CD4-positive, alpha-beta T cell treated with Interleukin-4 for 1 hour (primary cell): Measurements from ENCODE around the gene OSM.

Experiments
- DNase-seq, 2 donors: peaks; one replicate each; pipeline ENCODE4 v3.0.0-alpha.2; 2020 to 2022

The OSM gene

DNA sequence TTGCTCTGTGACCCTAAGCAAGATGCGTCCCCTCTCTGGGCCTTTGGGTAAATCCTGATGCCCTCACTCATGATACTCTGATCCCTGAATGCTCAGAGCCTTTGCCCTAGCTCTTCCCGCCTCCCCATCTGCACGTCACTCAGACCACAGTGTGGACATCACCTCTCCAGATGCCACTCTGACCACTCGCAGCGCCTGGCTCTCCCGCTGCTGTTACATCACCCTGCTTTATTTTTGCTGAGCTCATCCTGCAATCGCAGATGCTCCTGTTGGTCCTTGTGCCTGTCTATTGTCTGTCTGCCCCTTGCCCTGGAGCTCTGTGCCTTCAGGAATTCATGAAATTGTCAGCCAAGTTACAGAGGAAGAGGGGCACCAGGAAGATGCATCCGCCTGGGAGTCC lies 5.5 kb downstream of the OSM start:
- DNase-seq = peak in 1 of 2 donors; percentile 71

DNA sequence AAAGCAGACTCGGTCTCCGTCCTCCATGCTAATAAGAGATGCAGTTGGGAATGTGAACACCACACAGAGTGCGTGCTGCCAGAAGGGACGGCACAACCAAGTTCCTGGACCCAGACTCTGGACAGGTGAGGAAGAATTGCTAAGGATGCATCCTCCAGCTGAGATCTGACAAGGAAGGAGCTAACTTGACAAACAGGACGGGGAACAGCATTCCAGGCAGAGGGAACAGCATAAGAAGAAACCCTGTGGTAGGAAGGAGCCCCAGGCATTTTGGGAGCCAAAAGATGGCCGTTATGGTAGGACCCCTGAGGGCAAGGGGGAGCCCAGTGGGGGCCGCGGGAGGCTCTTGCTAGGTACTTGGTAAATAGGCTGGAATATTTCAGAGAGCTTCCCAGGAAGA lies 6.0 kb downstream of the OSM start:
- no peak for DNase-seq

GRCh38 chr22:30260276-30260675 lies 6.4 kb downstream of the OSM start:
- DNase-seq = no peak

- DNase-seq = no peak
These were observed 12.3 kb downstream of the OSM start for GRCh38 chr22:30254314-30254713.

- DNase-seq = no peak
These were observed 13.3 kb downstream of the OSM start for GRCh38 chr22:30253205-30253852.

DNA sequence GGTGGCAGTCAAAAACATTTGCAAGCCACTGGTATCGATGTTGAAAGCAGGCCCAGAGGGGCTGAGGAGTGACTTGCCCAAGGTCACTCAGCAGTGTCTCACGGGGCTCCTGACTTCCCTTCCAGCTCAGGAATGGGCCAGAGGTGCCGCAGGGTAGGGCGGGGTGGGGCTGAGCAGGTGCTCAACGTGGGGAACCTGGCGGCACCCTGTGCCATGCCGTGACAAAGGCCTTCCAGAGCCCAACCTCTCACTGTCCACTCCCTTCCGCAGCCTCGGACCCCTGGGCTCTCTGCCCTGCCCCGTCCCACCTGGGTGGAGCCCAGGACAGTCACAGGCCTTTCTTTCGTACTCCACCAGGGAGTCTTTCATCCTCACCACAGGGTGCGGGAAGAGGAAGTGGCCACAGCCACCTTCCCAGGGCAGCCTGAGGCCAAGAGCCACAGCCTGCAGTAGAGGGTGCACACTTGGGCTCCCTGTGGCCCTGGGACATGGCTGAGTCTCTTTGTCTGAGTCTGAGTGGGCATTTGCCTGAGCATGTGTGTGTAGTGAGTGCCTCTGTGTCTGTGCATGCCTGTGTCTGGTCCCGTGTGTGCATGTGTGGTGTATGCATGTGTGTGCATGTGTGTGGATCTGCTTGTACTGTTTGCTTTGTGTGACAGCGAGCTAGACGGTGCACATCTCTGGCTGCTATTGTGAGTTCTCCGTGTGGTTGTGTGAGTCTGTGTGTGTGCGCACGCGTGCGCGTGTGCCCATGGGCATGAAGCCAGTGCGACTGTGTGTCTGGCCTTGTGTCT lies 14.0 kb downstream of the OSM start:
- no peak for DNase-seq

DNA sequence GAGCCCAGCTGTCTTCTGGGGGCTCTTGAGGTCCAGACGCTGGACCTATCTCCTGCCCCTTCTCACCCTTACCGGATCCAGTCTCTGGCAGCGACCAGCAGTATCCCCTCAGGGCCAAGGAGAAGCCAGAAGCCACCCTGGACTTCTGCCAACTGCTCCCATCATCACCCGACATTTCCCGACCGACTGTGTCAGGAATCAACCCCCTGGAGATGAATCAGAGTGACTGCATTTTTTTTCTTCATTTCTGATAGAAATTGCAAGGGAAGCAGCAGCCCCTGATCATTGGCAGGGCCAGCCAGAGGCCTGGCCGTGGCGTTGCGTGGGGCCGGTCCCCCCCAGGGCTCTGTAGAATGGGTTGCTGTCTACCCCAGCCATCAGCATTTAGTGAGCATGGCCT lies 14.9 kb downstream of the OSM start:
- DNase-seq = no peak

- DNase-seq = no peak
These were observed 15.9 kb downstream of the OSM start for GRCh38 chr22:30250661-30251267.

GRCh38 chr22:30250039-30250565 lies 16.5 kb downstream of the OSM start:
- DNase-seq = no peak

- DNase-seq = no peak
These were observed 17.3 kb downstream of the OSM start for GRCh38 chr22:30249049-30250038.

DNA sequence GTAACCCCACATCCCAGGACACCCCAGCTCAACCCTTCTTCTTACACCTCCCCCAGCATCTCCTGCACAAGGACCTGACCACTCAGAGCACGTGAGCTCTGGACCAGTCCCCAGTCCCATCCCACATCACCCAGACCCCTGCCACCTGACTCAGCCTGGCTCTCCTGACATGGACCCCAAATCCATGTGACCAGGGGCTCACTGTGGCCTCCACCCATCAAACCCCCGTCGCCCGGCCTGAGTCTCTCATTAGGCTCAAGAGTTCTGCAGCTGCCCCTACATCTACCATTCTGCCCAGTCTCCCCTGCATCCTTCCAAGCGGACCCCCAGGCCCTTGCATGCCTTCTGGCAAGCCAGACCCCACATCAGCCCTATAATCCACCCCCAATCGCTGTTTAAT lies 18.2 kb downstream of the OSM start:
- no peak for DNase-seq

DNA sequence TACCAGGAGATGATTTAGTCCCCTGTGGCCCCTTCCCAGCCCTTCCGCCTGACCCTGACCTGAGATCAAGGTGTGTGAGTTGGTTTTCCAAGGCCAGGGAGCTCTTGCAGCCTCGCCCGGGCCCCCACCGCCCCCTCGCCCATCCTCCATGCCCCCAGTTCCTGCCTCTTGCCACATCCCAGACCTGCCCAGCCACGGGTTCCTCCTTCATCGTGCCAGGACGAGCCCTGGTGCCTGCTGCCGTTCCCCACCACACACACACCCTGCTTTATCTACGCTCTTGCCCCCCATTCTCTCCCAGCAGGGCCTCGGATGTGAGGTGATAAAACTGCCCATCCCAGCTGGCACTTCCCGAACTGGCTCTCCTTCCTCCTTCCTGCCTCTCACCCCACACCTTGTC lies 18.7 kb downstream of the OSM start:
- no peak for DNase-seq

- no peak for DNase-seq
These were observed 19.1 kb downstream of the OSM start for GRCh38 chr22:30247561-30247960.

DNA sequence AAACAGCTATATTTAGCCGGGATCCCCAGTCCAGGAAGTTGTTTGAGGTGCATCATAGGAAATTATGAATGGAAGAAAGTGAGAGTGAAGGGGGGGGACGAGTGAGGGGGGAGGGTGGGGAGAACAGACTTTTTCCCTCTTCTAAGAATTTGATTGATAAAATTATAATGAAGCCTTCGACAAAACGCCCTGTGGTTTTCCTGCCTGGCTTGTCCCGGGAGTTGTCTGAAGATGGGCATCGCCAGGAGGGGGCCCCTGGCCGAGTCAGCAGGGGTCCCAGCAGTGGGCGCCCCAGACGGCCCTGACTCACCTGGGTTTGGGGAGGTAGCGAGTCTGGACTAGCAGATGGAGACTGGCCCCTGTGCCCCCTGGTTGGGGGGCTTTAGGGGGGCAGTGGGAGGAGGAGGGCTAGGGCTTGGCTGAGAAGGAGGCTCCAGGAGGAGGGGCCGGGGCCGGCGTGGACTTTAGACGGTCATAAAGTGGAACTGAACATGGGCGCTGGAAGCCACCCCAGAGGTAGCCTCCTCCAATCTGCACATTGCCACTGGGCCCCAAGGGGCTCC lies 19.8 kb downstream of the OSM start:
- DNase-seq = no peak

DNA sequence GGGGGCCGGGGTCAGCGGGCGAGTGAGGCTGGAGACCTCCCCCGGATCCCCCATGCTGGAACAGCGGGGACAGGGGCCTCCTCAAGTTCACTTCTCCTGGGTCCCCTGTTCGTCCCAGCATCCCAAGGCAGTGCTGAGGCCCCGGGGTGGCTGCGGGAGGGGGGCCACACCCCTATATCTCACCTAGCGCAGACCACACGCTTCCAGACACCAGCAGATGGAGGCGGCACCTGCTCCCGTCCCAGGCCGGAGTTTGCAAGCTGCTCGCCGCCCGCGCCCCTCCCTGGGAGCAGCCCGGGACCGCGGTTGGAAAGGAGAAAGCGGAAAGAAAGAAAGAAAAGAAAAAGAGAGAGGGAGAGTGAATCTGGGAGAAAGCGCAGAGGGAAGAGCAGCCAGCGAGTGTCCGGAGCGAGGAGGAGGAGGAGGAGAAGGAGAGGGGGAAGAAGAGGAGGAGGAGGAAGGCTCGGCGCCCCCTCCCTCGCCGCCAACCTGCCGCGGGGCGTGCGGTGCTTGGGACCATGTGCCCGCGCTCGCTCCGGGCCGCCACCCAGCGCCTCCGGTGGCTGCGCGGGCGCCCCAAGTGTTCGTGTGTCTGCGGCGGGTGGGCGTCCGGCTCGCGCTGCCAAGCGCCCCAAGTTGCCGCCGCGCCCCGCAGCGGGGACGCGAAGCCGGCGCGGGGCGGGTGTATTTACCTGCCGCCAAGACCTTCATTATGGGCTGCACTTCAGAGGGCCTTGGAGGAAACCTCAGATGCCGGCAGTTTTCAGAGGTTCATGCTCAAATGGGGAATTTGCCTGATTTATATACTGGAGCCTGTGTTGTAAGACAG lies 20.5 kb downstream of the OSM start, which contains the start of gene LIF:
Gene LIF, minus strand, starts transcription at position 775 of the 829 bp plus-strand sequence. Its CDS starts 64 bp downstream, at position 711.
- peak; percentile 23 to 48 for DNase-seq

DNA sequence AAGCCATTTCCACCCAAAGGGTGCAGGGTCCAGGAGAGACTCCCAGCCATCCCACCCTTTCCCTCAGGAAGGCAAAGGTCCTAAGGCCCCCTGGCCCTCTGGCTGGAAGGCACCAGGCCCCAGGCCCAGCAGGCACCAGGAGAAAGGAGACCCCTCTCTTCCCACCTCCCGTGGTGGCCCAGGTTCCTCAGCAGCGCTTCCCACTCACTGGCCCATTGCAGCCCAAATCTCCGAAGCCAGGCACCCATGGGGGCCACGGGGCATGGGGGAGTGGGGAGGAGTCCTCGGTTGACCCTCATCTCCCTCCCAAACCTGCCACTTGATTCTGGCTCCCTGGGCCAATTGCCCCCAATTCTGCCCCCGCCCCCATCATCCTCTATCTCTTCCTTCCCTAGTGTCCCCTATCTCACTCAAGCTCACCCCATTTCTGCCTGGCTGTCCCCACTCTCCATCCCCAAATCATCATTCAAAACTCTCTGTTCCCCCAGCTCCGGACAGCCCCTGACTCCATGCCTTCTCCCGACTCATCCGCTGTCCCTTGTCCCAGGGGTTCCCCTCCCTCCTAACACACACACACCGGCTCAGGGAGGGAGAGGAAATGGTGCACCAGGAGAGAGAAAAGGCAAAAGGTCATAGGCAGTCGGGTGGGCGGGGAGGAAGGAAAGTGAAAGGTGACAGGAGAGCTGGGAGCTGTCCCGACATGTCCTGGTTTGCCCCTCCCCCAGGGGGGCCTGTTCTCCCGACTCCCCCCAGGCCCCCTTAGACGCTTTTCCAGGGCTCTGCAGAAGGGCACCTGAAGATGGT lies 21.3 kb downstream of the OSM start:
- DNase-seq = no peak

- DNase-seq = no peak
These were observed 22.0 kb downstream of the OSM start for GRCh38 chr22:30244641-30245040.

DNA sequence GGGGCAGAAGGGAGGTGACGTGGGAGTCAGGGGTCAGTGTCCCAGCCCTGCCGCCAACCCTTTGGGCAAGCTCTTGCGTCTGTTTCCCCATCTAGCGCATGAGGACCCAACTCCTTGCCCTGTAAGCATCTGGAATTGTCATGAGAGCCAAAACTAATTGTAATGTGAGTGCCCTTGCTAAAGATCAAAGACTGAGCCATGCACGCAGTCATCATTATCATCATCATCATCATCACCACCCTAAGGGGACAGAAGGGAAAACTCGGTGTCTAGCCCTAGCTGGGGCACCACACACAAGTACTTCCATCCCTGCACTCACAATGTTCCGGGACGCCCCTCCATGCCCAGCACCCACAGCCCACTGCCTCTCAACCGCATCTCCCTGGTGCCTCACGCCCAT lies 22.6 kb downstream of the OSM start:
- DNase-seq = no peak

DNA sequence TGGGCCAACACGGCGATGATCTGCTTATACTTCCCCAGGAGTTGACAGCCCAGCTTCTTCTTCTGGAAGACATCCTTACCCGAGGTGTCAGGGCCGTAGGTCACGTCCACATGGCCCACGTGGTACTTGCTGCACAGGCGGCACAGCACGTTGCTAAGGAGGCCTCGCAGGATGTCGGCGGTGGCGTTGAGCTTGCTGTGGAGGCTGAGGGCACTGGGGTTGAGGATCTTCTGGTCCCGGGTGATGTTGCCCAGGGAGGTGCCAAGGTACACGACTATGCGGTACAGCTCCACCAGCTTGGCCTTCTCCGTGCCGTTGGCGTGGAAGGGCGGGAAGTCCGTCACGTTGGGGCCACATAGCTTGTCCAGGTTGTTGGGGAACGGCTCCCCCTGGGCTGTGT lies 23.0 kb downstream of the OSM start:
- DNase-seq = no peak
